HG03469 (cell line): ENCODE measurements around the gene PPIG.
"Not testable (repeated sequence)": the region's sequence is repeated elsewhere in the genome, so short reads cannot be mapped to it uniquely, and the experiment has no call there.

Experiments
- ATAC-seq: cut with Tn5 transposase; IDR thresholded peaks from one replicate; pipeline ENCODE4 v1.9.1; 2021; ENCODE audit warnings: mild to moderate bottlenecking, moderate library complexity, moderate number of reproducible peaks; ENCODE audit not compliant: unreplicated experiment

Gene PPIG

DNA sequence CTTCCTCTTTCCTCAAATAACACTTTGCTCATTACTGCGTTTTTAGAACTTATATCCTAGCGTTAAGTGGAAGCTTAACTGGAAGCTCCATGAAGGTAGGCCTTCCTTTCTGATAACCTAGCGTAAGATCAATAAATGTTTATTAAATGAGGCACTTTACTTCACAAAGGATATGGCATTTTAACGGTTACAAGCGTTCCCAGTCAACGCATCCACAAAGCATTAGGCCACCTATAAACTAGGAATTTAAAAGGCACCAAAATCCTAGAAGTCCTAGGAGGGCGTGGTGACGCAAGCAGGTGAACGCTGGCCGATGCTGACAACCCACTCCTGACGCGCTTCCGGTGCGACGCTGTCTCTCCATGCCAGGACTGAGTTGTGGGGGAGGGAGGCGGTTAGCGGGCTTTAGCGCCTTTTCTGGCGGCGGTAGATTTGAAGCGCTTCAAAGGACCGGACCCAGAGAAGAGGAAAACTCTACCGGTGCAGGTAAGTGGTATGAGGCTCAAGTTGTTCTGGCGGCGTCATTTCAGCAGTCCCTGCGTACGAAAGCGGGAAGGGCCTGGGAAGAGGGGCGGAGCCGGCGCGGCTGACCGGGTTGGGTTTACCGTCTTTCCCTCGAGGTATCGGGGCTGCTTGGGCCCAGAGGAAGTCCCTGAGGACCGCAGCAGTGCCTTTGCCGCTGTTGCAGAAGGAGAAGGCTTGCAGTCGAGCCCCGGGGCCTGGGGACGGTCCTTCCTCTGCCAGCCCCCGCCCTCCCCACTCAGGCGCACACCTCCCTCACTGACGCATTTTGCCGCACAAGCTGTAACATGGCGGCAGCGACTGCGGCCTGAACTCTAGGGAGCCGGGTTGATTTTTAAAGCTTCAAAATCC, at the start of gene PPIG:
TSS of gene PPIG (plus strand) at position 347 of the 873 bp plus-strand sequence. CDS start 19,691 bp downstream, outside the sequence.
- peak; percentile 85 for ATAC-seq

DNA sequence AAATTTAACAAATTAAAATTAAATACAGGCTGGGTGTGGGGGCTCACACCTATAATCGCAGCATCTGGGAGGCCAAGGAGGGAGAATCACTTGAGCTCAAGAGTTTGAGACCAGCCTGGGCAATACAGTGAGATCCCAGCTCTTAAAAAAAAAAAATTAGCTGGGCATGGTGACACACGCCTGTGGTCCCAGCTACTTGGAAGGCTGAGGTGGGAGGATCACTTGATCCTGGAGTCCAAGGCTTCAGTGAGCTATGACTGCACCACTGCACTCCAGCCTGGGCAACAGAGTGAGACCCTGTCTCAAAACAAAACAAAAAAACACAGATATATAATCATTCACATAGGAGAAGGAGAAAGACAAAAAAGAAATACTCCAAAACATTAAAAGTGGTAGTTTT, 44.7 kb upstream of the PPIG start:
- ATAC-seq: not testable (repeated sequence)

DNA sequence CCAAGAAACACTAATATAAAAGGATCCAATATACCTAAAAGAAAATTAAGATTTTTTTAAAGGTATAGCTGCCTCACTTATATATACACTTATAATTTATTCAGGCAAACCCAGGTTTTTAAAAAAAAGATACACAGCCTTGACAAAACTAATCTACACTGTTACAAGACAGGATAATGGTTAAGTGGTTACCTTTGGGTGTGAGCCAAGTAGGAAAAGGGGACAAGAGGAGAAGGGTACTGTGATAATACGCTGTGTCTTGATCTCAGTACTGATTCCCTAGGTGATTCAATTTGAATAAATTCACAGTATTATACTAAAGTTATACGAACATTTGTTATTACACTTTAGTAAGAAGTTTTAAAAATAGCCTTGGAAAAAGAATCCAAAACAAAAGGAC, 44.0 kb upstream of the PPIG start:
- no peak for ATAC-seq

DNA sequence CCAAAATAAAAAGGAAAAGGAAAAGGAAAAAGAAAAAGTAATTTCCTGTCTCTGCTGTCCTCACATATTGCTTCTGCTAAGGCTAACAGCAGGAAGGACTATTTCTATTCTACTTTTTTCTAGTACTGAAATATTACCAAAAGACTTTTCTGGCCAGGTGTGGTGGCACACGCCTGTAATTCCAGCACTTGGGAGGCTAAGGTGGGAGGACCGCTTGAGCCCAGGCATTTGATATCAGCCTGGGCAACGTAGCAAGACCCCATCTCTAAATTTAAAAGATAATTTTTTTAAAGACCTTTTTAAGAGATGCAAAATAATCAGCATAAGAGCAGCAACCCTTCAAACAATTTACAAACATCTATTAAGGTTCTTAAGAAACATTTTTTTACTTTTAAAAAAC, 41.7 kb upstream of the PPIG start:
- no peak for ATAC-seq

DNA sequence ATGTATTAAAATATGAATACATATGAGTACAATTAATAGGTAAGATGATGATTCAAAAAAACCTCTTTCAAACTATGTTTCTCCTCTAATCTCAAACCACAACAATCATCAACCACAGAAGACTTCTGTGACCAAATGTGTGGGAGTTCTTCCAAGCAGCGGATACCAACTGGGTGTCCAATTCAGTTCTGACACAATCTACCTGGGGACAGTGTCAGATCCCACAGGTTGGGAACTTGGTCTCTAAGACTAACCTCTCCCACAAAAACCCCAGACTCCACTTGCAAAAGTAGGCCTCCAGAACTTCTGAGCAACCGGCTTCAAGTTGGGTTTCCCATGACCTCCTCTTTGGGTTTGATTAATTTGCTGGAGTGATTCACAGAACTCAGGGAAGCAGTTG, 37.4 kb upstream of the PPIG start:
- no peak for ATAC-seq

DNA sequence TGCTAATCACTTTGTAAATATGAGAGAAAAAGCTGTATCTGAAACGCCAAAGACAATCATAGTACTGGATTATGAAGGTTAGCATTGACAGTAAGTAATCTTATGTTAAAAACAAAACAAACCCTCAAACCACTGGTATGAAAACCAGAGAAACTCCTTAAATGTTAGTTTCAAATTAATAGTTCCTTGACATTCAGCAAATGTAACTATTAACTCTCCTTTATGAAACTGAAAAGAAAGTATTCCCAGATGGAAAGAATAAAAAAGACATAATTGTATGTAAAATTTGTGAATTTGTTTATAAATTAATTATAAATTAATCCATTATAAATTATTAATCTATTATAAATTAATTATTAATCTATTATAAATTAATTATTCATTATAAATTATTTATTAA, 22.8 kb upstream of the PPIG start:
- no peak for ATAC-seq

DNA sequence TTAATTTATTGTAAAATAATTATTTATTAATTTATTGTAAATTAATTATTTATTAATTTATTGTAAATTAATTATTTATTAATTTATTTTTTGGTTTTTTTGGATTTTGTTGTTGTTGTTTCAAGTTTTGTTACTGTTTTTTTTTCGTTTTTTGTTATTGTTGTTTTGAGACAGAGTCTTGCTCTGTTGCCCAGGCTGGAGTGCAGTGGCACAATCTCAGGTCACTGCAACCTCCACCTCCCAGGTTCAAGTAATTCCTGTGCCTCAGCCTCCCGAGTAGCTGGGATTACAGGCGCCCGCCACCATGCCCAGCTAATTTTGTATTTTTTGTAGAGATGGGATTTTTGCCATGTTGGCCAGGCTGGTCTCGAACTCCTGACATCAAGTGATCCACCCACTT, 22.1 kb upstream of the PPIG start:
- ATAC-seq: not testable (repeated sequence)

DNA sequence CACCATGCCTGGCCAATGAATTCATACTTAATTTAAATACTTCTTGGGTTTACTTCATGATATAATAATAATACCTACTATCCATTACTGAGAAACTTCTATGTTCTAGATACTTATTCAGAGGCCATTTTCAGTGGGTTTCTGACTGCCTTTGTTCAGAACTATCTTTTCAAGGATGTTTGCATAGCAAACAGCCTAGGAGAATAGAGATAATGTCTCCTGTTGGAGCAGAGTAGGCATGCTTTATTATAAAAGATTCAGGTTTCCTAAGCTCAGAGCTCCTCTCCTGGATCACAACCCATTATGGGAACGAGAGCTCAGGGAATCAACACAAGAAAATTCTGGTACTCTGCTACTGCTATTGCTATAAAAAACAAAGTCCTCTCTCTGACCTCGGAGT, 21.6 kb upstream of the PPIG start:
- ATAC-seq: no peak

DNA sequence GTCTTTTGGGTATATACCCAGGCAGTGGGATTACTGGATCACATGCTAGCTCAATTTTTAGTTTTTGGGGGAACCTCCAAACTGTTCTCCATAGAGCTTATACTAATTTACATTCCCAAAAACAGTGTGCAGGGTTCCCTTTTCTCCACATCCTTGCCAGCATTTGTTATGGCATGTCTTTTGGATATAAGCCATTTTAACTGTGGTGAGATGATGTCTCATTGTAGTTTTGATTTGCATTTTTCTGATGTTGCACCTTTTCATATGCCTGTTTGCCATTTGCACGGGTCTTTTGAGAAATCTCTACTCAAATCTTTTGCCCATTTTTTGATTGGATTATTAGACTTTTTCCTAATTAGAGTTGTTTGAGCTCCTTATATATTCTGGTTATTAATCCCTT, 18.5 kb upstream of the PPIG start:
- no peak for ATAC-seq

DNA sequence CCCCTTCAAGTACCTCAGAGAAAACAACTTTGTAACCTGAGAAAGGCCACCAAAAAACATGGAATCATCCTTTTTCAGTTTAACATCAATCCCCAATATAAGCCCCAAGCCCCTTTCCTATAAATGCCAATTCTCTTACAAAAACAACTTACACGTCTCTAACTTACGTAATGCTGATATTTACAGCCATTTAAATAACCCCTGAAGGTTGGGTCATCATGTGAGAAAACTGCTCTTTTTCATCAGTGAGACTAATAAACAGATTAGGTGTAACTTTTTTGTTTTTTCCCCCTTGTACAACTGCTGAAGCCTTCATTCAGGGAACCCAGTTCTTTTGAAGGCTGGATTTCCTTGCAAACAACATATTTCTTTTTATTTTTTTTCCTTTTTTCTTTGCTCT, 14.2 kb upstream of the PPIG start:
- ATAC-seq: no peak

DNA sequence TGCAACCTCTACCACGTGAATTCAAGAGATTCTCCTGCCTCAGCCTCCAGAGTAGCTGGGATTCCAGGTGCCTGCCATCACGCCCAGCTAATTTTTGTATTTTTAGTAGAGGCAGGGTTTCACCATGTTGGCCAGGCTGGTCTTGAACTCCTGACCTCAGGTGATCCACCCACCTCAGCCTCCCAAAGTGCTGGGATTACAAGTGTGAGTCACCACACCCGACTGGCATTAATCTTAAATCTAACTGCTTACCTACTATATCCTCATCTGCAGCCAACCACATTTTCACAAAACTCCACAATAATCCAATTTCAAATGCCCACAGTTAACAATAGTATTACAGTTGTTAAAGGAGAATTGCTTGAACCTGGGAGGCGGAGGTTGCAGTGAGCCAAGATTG, 13.4 kb upstream of the PPIG start:
- ATAC-seq: not testable (repeated sequence)

DNA sequence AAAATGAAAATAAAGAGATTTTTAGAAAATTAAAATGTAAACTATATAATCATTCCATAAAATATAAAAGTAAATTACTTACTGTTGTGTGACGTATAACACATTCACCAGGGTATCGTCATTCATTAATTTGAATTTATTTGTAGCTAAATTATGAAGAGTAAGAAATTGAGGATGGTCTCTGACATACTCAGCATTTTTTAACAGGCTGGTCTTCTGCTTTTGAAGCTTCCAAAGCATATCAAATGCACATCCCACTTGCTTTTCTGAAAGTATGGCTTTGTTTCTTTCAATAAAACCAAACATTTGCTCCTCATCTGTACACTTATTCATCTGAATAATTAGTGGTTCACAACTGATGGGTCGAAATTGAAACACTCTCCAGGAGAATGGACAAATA, 12.6 kb upstream of the PPIG start:
- ATAC-seq: no peak

DNA sequence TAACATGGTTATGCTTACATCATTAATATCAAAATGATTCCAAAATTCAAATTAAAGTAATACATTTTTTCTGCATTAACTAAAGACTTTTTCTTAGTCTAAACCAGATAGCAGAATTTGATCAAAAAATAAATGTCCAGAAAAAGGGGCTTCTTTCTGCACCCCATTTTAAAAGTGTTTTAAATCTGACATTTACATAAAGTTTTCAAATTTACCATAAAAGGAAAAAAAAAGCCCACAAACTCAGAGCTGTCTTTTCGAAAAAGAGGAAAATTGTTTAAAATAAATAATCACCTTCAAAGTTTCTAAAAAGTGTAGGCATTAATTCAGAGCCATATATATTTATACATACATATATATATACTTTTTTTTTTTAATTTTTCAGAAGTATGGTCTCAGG, 12.0 kb upstream of the PPIG start:
- ATAC-seq: no peak

DNA sequence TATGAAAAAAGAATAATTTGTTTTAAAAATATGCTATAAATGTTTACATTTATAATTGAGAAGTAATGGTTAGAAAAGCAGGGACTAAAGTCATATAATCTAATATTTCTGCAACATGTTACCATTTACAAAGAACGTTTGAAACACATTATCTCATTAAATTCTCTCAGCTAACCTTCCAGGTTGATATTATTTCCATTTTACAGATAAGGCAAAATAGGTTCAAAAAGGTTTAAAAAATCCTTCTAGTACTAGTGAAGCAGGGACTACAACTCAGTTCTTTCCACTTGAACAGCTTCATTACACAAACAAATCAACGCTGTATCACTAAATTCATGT, 11.4 kb upstream of the PPIG start:
- no peak for ATAC-seq

DNA sequence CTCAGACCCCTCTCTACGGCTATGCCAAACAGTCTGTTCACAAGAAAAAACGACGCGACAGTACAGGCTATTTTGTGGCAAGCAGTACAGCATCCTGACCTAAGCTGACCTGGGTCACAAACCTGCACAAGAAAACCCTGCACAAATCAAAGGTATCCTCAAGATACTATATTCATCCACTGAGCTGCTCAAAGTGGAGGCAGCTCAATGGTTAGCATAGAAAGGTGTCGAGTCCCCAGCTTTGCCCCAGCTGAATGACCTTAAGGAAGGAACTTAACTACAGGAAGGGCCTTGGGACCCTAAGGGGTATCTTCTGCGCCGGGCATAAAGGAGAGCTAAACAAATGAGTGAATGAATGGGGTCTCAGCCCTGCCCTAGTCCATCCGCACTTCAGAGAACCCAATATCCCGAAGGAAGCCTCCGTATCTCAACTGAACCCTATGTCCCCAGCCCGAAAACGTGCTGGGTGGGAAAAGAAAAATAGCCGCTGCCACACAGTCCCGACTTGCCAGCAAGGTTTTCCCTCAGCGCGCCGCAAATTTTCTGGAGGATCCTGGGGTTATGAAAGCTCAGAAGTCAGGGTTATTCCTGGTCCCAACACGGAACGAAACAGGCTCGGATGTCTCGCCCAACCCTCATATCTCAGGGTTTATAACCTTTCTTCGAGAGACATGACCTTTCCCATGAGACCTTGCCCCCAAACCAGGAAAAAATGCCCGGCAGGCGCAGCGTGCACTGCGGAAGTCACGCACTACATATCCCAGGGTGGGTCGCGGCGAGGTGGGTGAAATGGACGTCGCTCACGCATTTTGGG, 10.8 kb upstream of the PPIG start, which contains the start of gene FASTKD1:
TSS of gene FASTKD1 (minus strand) at position 706 of the 814 bp plus-strand sequence. CDS start 1,836 bp downstream, outside the sequence.
- peak; percentile 98 for ATAC-seq

DNA sequence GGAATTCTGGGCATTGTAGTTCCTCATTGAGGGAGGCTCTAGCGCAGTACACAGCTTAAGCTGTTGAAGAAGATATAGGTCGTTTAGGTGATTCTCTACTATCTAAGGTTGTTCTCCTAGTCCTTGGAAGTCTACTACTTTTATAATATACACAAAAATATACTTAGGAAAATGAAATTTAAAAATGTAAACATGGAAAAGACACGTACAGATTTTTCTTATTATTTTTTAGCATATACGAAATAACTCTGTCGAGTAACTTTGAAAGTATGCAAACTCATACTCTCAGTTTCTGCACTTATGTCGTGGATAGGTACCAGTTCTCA, 10.2 kb upstream of the PPIG start:
- no peak for ATAC-seq

DNA sequence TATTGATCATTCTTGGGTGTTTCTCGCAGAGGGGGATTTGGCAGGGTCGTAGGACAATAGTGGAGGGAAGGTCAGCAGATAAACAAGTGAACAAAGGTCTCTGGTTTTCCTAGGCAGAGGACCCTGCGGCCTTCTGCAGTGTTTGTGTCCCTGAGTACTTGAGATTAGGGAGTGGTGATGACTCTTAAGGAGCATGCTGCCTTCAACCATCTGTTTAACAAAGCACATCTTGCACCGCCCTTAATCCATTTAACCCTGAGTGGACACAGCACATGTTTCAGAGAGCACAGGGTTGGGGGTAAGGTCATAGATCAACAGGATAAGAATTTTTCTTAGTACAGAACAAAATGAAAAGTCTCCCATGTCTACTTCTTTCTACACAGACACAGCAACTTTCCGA, 9.6 kb upstream of the PPIG start:
- ATAC-seq: not testable (repeated sequence)

DNA sequence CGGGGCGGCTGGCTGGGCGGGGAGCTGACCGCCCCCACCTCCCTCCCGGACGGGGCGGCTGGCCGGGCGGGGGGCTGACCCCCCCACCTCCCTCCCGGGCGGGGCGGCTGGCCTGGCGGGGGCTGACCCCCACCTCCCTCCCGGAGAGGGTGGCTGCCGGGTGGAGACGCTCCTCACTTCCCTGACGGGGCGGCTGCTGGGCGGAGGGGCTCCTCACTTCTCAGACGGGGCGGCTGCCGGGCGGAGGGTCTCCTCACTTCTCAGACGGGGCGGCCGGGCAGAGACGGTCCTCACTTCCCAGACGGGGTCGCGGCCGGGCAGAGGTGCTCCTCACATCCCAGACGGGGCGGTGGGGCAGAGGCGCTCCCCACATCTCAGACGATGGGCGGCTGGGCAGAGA, 8.9 kb upstream of the PPIG start:
- ATAC-seq: not testable (repeated sequence)

DNA sequence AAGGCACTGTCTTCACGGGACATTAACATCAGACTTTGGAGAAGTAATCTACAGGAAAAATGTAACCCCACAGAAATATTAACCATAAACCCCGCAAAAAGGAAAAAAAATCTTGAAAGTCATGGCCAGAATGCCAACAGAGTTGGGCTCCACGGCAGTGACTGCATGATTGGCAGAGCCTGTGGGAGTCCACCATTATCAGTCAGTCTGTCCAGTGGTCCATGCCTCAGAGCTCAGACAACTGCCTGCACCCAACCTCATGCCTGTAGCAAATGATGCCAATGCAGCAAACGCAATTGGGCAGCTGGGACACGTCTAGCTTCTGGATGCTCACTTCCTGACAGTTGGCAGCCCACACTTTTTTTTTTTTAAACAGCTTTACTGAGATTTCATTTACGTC, 5.1 kb upstream of the PPIG start:
- ATAC-seq: no peak

DNA sequence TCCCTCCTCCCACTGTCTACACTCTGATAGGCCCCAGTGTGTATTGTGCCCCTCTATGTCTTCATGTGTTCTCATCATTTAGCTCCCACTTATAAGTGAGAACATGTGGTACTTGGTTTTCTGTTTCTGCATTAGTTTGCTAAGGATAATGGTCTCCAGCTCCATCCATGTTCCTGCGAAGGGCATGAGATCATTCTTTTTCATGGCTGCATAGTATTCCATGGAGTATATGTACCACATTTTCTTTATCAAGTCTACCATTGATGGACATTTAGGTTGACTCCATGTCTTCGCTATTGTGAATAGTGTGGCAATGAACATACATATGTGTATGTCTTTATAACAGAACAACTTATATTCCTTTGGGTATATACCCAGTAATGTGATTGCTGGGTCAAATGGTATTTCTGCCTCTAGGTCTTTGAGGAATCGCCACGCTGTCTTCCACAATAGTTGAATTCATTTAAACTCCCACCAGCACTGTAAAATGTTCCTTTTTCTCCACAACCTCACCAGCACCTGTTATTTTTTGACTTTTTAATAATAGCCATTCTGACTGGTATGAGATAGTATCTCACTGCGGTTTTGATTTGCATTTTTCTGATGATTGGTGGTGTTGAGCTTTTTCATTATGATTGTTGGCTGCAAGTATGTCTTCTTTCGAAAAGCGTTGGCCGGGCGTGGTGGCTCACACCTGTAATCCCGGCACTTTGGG, 1.4 kb upstream of the PPIG start:
- not testable (repeated sequence) for ATAC-seq

DNA sequence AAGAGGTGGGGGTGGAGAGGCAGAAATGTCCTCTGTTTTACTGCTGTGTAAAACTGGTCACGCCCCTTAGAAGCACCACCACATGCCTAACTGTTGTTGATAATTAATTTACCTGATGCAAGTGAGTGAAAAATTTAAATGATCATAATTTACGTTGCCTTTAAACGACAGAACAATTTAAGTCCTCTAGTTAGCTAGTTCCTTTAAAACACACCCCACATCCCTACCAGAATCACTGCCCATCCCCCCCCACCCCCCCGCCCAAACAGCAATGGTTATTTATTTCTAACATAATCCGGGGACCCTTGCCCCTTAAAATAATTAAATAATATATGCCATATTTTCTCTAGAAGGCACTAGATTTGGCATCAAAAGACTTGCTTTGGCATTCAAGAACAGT, 633 bp upstream of the PPIG start:
- no peak for ATAC-seq

DNA sequence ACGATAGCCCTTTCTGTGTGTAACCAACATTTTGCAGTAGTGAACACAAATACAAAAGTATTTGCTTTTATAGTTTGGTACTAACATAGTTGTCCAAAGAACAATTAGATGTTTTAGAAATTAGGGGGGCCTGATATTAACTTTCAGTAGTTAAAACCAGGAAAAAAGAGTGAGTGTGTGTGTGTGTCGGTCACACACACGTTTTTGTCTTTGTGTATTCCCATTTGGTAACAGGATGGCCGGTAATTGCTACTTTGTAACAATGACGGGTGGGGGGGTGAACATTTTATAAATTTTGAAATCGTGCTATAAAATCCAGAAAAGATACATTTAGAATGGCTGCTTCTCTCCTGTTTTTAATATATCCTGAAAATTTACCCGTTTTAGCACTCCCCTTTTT, 1.5 kb downstream of the PPIG start:
- ATAC-seq: no peak
